GM18499 (cell line): ENCODE measurements around the gene ZFPM1.

Experiments
- ATAC-seq: cut with Tn5 transposase; IDR thresholded peaks from one replicate; pipeline ENCODE4 v1.9.1; 2021; ENCODE audit warnings: moderate number of reproducible peaks; ENCODE audit not compliant: insufficient read depth, unreplicated experiment

The ZFPM1 gene

GRCh38 chr16:88416686-88417085 lies 36.4 kb upstream of the ZFPM1 start:
- no peak for ATAC-seq

DNA sequence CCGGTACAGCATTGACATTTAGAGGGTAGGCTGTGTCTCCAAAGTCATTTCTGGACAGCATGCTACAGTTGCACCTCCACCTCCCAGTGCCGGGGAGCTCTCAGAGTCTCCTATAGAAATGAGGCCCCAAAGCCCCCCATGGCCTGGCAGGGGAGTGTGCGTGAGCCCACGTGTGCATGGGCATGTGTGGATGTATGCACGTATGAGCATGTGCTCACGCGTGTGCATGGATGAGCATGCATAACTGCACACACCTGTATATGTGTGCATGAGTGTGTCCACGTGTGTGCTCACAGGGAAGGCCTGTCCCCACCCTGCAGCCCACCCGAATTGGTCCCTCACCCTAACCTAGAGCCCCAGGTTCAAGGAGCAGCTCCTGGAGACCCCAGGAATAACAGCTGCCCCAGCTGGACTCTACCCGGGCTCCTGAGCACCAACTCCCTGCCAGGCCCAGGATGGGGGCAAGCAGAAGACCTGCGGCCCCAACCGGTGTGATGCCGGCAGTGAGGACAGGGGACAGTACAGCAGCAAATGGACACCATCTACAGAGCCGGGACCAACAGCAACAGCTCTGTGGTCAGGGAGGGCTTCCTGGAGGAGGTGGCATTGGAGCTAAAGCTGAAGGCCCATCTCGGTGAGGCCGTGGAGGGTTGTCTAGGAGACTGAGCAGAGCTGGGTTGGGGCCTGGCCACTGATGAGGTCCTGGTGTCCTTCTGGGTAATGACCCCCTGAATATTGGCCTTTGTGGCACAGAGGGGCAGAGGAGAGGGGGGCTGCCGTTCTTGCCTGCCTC lies 35.2 kb upstream of the ZFPM1 start:
- ATAC-seq = no peak

DNA sequence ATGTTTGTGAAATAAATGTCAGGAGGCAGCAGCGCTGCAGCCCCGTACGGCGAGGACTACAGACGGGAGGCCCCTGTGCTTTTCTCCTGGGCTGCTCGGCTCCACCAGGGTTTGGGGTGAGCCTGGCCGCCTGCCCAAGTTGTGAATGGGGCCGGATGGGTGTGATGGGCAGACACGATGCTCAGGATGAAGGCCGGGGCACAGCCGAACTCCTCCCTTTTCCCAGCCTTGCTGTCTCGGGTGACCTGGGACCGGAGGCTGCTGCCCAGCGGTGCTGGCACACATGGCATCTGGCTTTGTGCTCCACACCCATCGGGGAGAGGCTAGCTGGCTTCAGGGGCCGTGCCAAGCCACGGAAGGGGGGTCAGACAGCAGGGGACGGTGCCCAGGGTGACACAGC lies 34.2 kb upstream of the ZFPM1 start:
- ATAC-seq = no peak

DNA sequence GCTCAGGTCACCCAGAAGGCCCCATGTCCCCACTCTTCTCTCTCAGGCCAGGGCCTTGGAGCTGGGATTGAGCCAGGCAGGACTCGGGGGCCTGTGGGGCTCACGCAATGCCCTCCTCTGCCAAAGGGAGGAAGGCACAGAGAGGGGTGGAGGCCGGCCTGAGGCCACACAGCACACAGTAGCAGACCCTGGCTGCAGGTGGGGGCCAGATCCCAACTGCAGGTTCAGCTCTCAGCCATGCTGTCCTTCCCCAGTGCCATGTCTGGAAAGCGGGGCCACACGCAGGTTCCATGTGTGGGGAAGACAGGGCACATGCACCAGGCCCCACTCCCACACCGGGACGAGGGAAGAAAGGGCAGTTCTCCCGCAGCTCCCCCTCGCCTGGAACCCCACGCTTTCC lies 33.3 kb upstream of the ZFPM1 start:
- no peak for ATAC-seq

GRCh38 chr16:88420496-88420895 lies 32.6 kb upstream of the ZFPM1 start:
- ATAC-seq = no peak

DNA sequence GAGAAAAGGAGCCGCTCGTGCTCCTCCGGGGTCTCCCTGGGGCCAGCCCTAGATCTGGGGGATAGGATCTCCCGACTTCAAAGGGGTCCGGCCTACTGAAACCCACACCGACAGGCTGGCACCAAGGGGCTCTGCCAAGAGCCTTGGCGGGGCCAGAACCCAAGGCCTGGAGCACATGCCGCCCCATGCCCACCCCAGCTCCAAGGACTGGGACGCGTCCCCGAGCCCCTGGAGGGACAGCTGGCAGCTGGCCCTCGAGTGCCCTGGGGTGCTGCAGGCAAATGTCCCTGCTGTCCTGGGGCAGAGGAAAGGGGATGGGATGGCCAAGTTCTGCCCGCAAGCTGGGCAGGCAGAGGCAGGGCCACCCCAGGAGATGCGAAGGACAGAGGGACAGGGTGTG lies 31.8 kb upstream of the ZFPM1 start:
- no peak for ATAC-seq

DNA sequence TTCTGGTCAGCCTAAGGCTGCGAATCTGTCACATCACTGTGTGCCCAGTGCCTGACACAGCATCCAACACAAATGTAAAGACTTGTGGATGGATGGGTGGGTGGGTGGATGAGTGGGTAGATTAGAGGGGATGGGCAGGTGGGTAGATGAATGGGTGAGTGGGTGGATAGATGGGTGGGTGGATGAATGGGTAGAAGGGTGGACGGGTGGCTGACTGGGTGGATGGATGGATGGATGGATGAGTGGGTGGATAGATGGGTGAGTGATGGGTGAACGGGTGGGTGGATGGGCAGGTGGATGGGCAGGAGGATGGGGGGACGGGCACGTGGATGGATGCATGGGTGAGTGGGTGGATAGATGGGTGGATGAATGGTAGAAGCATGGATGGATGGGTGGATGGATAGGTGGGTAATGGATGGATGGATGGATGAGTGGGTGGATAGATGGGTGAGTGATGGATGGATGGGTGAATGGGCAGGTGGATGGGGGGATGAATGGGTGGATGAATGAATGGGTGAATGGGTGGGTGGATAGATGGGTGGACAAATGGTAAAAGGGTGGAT lies 31.1 kb upstream of the ZFPM1 start:
- no peak for ATAC-seq

GRCh38 chr16:88422733-88423447 lies 30.2 kb upstream of the ZFPM1 start:
- no peak for ATAC-seq

- no peak for ATAC-seq
Observed at GRCh38 chr16:88423448-88423850, 29.6 kb upstream of the ZFPM1 start.

DNA sequence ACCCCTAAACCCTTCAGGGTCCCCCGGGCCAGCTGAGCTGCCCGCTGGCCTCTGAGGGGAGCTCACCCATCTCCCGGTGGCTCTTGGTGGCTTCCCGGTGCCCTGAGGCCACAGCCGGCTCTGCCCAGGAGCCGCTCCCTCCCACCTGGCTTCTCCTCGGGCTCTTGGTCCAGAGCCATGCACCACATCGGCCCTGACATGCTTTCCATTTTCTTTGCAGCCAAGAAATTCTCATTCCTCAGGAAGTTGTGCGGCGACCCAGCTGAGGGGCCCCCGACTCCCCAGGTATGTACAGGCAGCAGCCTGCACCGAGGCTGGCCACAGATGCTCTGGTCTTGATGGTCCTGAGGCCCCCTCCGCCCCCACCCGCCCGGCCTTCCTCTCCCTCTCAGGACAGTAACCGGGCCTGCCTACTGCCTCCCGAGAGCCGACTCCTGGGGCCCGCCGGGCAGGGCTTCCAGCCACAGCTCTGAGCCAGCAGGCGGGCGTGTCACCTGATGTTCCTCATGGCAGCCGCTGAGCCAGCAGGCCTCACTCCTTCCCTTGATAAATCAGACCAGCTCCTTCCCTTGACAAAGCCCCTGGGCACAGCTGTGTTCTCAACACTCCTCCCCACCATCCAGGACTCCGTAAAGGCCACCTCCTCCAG lies 28.4 kb upstream of the ZFPM1 start:
- no peak for ATAC-seq

DNA sequence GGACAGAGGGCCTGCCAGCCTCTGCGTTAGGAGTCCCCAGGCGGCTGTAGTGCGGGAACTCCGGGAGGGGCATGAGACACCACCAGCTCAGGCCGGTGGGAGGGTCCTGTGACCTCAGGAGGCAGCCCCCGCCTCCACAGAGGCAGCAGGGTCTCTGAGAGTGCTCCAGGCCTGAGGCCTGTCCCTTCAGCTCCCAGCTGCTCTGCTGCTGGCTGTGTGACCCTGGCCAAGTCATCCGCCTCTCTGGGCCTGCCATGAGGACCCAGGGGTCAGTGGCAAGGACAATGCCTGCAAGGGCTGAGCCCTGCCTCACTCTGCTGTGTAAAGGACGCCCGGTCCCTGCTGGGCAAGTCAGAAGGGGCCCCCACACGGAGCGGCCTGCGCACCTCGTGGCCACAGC lies 27.1 kb upstream of the ZFPM1 start:
- ATAC-seq = no peak

GRCh38 chr16:88427376-88427775 lies 25.7 kb upstream of the ZFPM1 start:
- ATAC-seq = no peak

GRCh38 chr16:88428156-88428555 lies 24.9 kb upstream of the ZFPM1 start:
- ATAC-seq = no peak

GRCh38 chr16:88428616-88429386 lies 24.3 kb upstream of the ZFPM1 start:
- no peak for ATAC-seq

- no peak for ATAC-seq
Observed at GRCh38 chr16:88429387-88430184, 23.5 kb upstream of the ZFPM1 start.

DNA sequence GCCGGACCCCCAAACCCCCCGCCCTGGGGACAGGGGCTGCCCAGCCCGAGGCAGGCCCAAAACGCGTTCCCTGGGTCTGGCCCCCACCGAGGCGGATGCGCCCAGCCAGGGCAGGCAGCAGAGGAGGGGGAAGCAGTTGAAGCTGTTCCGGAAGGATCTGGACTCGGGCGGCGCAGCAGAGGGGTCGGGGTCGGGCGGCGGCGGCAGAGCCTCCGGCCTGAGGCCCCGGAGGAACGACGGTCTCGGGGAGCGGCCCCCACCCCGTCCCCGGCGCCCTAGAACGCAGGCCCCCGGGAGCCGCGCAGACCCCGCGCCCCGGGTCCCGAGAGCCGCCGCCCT lies 22.9 kb upstream of the ZFPM1 start:
- no peak for ATAC-seq

GRCh38 chr16:88430524-88431446 lies 22.3 kb upstream of the ZFPM1 start:
- ATAC-seq = no peak

GRCh38 chr16:88431651-88432050 lies 21.4 kb upstream of the ZFPM1 start:
- ATAC-seq = no peak

- no peak for ATAC-seq
Observed at GRCh38 chr16:88432174-88432573, 20.9 kb upstream of the ZFPM1 start.
